ENCODE measurements around the gene SLC35F1. TPM values are rescaled to one million over a fixed set of nuclear protein-coding genes. Genes with fewer than 3 reads are reported as not detected.

The SLC35F1 gene
- total and polyA plus RNA-seq, 10 of the 15 experiments (the other 5 are each of a cell fraction or from before 2014, with no cell fraction given), result 0.01 TPM; not detected in 9

DNA sequence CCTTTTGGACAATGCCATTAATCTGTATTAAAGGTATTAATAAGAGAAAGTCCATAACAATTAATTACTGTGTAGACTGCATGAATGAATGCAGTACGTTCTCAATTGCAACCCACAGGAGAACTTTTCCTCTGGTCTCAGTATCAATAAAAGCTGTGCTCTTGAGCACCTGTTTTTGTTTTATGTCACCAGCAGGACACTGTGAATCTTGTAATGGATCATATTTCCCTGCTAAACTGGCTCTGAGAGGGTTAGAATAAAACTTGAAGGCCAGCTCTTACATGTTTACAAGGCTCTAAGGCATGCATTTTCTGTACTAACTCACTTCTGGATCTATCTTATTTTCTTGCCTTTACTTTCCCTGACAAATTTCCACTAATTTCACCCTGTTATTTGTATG, 426.7 kb downstream of the SLC35F1 start:
- Histone ChIP-seq H3K4me1 (ENCODE audit: control insufficient read depth, insufficient read depth, low read length) (no peaks in the 10 kb centered on the region), H4K20me1 (ENCODE audit: control insufficient read depth, insufficient read depth) (no peaks in the 10 kb centered on the region), H3K4me2 (ENCODE audit: control insufficient read depth, insufficient read depth) (no peak overlapping the region), H3K27ac (ENCODE audit: control insufficient read depth, insufficient read depth) (no peak overlapping the region), H3K27me3 (replicated peaks in 1 of 2; ENCODE audit: control insufficient read depth in 2 of 2, insufficient read depth in 2 of 2, low read length in 1 of 2) (no peaks in the 10 kb centered on the region), H3K79me2 (ENCODE audit: control insufficient read depth, insufficient read depth, low read length) (no peaks in the 10 kb centered on the region), H3K36me3 (ENCODE audit: control insufficient read depth in 2 of 2, insufficient read depth in 2 of 2, low read length in 1 of 2) (no peaks in the 10 kb centered on the region), H3K9ac (ENCODE audit: control insufficient read depth, insufficient read depth, low read length) (no peak overlapping the region), H3K9me3 (replicated peaks; ENCODE audit: control insufficient read depth, insufficient read depth, low read length) (no peaks in the 10 kb centered on the region), H3K4me3 (no peak overlapping the region), H2AFZ (ENCODE audit: control insufficient read depth, low read depth, low read length) (no peak overlapping the region)
- DNase-seq (ENCODE audit: low read depth, low spot score) (no peak), ATAC-seq (no peak), FAIRE-seq (no peak)
- ChIA-PET SMC1A (ENCODE audit: uncharacterized antibody, unreplicated experiment) (interaction anchor here (1.2 kb wide), 1 partner anchor 14 kb away, joined by 3 read pairs; no protein-coding TSS in a partner anchor), RAD21 (ENCODE audit: unreplicated experiment) (no interaction called here), POLR2A (no interaction called here), CTCF (no interaction called here)
- in situ Hi-C loops (cut with MboI), result no loop called here
- TF ChIP-seq RUNX3 (IDR thresholded peaks at IDR 0.05; ENCODE audit: low read length) (no peak), NKRF (conservative IDR thresholded peaks at IDR 0.05) (no peak), MXI1 (IDR thresholded peaks at IDR 0.05; ENCODE audit: low read depth, low read length) (no peak)
- no TSS peak for BruUV-seq (replicated peaks)
- 26% methylated on average over 1 of the region's 1 CpG for WGBS (ENCODE audit: insufficient coverage, insufficient replicate concordance, low lambda C conversion rate, missing lambda C conversion rate)
- intact Hi-C loops (cut with micrococcal nuclease; ENCODE audit: unreplicated experiment), result no loop called here

GRCh38 chr6:118334634-118335033, 427.6 kb downstream of the SLC35F1 start:
- Histone ChIP-seq H3K4me1 (ENCODE audit: control insufficient read depth, insufficient read depth, low read length) (no peaks in the 10 kb centered on the region), H3K36me3 (ENCODE audit: control insufficient read depth in 2 of 2, insufficient read depth in 2 of 2, low read length in 1 of 2) (no peaks in the 10 kb centered on the region), H3K27ac (ENCODE audit: control insufficient read depth, insufficient read depth) (no peak overlapping the region), H3K4me3 (no peak overlapping the region), H3K4me2 (ENCODE audit: control insufficient read depth, insufficient read depth) (no peak overlapping the region), H3K9me3 (replicated peaks; ENCODE audit: control insufficient read depth, insufficient read depth, low read length) (no peaks in the 10 kb centered on the region), H3K9ac (ENCODE audit: control insufficient read depth, insufficient read depth, low read length) (no peak overlapping the region), H3K27me3 (replicated peaks in 1 of 2; ENCODE audit: control insufficient read depth in 2 of 2, insufficient read depth in 2 of 2, low read length in 1 of 2) (no peaks in the 10 kb centered on the region), H3K79me2 (ENCODE audit: control insufficient read depth, insufficient read depth, low read length) (no peaks in the 10 kb centered on the region), H2AFZ (ENCODE audit: control insufficient read depth, low read depth, low read length) (no peak overlapping the region), H4K20me1 (ENCODE audit: control insufficient read depth, insufficient read depth) (no peaks in the 10 kb centered on the region)
- no peak for ATAC-seq
- ChIA-PET CTCF (no interaction called here), RAD21 (ENCODE audit: unreplicated experiment) (no interaction called here), SMC1A (ENCODE audit: uncharacterized antibody, unreplicated experiment) (no interaction called here), POLR2A (no interaction called here)
- DNase-seq (ENCODE audit: low read depth, low spot score), result no peak
- 46% methylated on average over 1 of the region's 1 CpG for WGBS (ENCODE audit: insufficient coverage, insufficient replicate concordance, low lambda C conversion rate, missing lambda C conversion rate)
- intact Hi-C loops (cut with micrococcal nuclease; ENCODE audit: unreplicated experiment) (no loop called here), in situ Hi-C loops (cut with MboI) (no loop called here)
- TF ChIP-seq ZNF687 (IDR thresholded peaks at IDR 0.05) (no peak), HDAC2 (IDR thresholded peaks at IDR 0.05) (no peak)
- no peak for FAIRE-seq
- no TSS peak for BruUV-seq (replicated peaks)
